ENCODE results near the gene KRTAP1-5. TPM values are rescaled to one million over a fixed set of nuclear protein-coding genes. Genes with fewer than 3 reads are reported as not detected.
"Not testable (repeated sequence)": the region's sequence is repeated elsewhere in the genome, so short reads cannot be mapped to it uniquely, and the experiment has no call there.

KRTAP1-5 gene
- total RNA-seq, 1 donor from 2014 or later, result not detected

DNA sequence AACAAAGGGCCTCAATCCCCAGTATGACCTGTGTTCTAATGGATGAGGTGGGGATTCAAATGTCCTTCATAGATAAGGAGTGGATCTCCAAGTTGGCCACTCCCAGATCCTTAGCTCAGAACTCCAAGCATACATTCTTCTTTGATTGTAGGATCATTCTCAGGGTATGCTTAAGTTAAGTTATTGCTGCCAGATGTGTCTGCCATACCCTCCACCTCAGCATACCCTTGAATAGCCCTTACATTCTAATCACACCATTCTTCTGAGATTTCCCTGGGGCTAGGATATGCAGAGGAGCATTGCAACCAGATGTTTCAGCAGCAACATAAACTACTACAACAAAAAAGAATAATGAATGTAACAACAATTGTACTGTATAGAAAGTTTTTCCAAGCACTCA is 40.3 kb upstream of the KRTAP1-5 start:
- TF ChIP-seq, protein P1, sequence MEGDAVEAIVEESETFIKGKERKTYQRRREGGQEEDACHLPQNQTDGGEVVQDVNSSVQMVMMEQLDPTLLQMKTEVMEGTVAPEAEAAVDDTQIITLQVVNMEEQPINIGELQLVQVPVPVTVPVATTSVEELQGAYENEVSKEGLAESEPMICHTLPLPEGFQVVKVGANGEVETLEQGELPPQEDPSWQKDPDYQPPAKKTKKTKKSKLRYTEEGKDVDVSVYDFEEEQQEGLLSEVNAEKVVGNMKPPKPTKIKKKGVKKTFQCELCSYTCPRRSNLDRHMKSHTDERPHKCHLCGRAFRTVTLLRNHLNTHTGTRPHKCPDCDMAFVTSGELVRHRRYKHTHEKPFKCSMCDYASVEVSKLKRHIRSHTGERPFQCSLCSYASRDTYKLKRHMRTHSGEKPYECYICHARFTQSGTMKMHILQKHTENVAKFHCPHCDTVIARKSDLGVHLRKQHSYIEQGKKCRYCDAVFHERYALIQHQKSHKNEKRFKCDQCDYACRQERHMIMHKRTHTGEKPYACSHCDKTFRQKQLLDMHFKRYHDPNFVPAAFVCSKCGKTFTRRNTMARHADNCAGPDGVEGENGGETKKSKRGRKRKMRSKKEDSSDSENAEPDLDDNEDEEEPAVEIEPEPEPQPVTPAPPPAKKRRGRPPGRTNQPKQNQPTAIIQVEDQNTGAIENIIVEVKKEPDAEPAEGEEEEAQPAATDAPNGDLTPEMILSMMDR (IDR thresholded peaks at IDR 0.05), result no peak
- H3K27me3 ChIP-seq (ENCODE audit: low read depth), result peaks cover under 1% of the 10 kb centered on the region
- H3K4me3 ChIP-seq, result no peak overlapping the region
- H3K9me3 ChIP-seq, result no peaks in the 10 kb centered on the region
- ATAC-seq (no peak), DNase-seq (no peak)
- H3K36me3 ChIP-seq, result no peaks in the 10 kb centered on the region
- intact Hi-C loops (cut with DNase I), result no loop called here
- no peaks in the 10 kb centered on the region for H3K4me1 ChIP-seq
- H3K27ac ChIP-seq, result no peak overlapping the region

DNA sequence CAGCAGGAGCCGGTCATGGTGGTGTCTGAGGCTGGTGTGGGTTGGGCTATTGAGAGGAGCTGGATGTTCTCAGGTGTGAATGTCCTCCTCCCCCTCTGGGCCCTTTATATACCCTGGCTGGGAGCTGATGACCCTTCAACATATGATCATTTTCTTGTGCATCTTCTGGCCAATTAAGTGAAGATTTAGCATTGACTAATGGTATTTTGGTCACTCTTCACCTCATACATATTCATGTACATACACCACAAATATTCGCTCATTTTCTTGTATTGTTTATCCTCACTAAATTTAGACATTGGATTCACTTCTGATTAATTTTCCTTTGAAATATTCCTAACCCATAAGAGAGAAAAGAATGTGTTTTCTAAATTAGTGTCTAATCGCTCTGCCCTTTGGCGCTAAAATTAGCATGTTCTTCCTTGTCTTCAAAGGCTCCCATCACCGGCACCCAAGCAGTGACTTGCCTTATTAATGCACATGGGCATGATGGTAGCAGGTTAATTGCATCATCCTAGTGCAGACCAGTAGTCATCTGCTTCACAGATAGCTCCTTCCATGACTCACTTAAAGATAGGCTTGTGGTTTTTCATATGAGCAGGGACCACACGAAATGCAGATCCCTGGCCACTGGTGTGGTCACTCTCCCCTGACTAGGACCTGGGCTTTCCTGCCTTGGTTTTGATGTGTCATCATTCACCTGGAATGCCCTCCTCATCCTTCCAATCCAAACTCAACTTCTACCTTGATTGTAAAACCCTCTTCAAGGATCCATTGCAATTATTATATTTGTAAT is 39.0 kb upstream of the KRTAP1-5 start, which contains the start of gene KRTAP2-4:
TSS of gene KRTAP2-4 (minus strand) at position 51 of the 796 bp plus-strand sequence. CDS start at position 17, 34 bp downstream.
- TF ChIP-seq, protein P1 (IDR thresholded peaks at IDR 0.05), result no peak
- Histone ChIP-seq H3K9me3 (no peaks in the 10 kb centered on the region), H3K4me1 (no peaks in the 10 kb centered on the region), H3K4me3 (no peak within 1 kb of the TSS), H3K27me3 (ENCODE audit: low read depth) (peaks cover 10% of the 10 kb centered on the region), H3K36me3 (no peaks in the 10 kb centered on the region), H3K27ac (no peak within 1 kb of the TSS)
- intact Hi-C loops (cut with DNase I), result no loop called here
- DNase-seq (no peak), ATAC-seq (no peak)

DNA sequence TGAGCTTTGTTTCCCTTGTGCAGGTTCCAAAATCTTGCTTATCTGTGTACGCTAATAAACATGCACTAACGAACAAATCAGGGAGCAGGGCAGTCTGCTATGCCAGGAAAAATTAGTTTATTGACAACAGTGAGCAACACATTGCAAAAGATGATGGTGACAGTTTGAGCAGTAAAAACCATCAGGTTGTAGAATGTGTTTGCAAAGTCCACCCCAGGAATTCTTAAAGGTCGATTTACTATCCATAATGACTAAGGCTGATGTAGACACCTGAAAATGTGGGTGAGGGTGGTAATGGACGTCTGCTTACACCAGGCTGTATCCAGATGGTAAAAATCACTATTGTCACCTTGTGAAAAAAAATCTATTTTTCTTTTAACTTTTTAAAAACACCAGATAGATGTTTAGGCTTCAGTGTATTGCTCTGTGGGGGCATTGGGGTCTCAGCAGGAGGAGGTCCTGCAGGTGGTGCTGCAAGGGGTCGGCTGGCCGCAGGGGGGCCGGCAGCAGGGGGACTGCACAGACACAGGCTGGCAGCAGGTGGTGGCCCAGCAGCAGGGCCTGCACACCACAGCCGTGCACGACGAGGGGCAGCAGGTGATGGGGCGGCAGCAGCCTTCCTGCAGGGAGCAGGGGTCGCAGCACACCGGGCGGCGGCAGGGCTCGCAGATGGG is 38.1 kb upstream of the KRTAP1-5 start:
- H3K27ac ChIP-seq; H3K4me3 ChIP-seq; H3K9me3 ChIP-seq; intact Hi-C loops (cut with DNase I); ATAC-seq; DNase-seq; H3K36me3 ChIP-seq; H3K4me1 ChIP-seq: not testable (repeated sequence)
- H3K27me3 ChIP-seq (ENCODE audit: low read depth), result peaks cover 16% of the 10 kb centered on the region

DNA sequence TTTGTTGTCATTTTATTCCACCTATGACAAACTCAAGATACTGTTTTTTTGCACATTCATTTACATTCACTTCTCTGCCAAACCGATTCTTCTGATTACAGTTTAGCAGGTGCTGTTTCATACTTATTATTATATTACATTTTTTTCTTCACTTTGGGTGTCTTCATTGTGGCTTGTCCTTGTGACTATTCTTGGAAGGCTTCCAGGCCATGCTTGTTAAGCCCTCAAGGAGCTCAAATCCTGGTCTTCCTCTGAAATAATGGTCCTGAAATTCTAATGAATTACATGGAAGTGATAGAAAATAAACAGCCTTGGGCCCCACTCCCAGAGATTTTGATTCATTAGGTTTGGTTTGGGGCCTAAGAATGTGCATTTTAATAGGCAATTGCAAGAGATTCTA is 37.3 kb upstream of the KRTAP1-5 start:
- Histone ChIP-seq H3K4me3 (no peak overlapping the region), H3K4me1 (no peaks in the 10 kb centered on the region), H3K36me3 (no peaks in the 10 kb centered on the region), H3K27me3 (ENCODE audit: low read depth) (peaks cover 19% of the 10 kb centered on the region), H3K27ac (no peak overlapping the region), H3K9me3 (no peaks in the 10 kb centered on the region)
- intact Hi-C loops (cut with DNase I), result no loop called here
- TF ChIP-seq, protein P1 (IDR thresholded peaks at IDR 0.05), result no peak
- no peak for DNase-seq
- ATAC-seq, result no peak

DNA sequence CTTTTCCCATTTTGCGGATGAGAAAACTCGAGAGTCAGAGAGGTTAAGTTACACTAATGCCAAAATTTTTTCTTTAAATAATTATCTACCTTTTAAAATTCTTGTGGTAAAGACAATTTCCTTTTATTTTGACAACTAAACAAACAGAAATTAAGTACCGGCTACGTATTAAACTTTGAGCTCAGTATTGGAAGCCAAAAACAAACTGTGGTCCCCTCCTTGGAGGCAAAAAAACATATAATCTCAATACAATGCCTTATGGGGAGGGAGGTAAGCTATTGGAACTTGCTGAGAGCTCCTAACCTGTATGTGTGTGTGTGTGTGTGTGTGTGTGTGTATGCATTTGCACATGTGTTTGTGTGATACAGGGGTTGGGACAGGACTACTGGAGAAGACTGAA is 36.4 kb upstream of the KRTAP1-5 start:
- H3K27me3 ChIP-seq (ENCODE audit: low read depth), result peaks cover 27% of the 10 kb centered on the region
- no peaks in the 10 kb centered on the region for H3K4me1 ChIP-seq
- no peaks in the 10 kb centered on the region for H3K36me3 ChIP-seq
- no peak overlapping the region for H3K27ac ChIP-seq
- H3K9me3 ChIP-seq, result no peaks in the 10 kb centered on the region
- intact Hi-C loops (cut with DNase I), result no loop called here
- ATAC-seq, result no peak
- no peak for DNase-seq
- no peak overlapping the region for H3K4me3 ChIP-seq
- TF ChIP-seq, protein P1 (IDR thresholded peaks at IDR 0.05), result no peak

DNA sequence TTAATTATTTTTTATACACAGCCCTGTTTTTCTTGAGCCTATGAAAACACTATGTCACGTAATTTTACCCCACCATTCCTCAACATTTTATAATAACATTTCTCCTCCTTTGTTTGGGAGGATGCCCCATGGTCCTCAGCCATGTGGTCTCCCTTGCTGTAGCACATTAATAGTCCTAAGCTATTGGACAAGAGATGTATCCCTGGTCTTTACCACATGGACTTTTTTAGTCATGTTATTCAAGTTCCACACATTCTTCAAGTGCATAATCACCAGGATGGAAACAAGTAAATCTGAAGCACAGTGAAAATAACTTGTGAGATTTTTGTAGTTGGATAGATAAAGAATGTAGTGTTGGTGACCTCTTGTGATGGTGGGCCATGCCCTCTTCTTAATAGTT is 35.0 kb upstream of the KRTAP1-5 start:
- Histone ChIP-seq H3K36me3 (no peaks in the 10 kb centered on the region), H3K27ac (no peak overlapping the region), H3K27me3 (ENCODE audit: low read depth) (peaks cover 28% of the 10 kb centered on the region), H3K4me3 (no peak overlapping the region), H3K4me1 (no peaks in the 10 kb centered on the region), H3K9me3 (no peaks in the 10 kb centered on the region)
- TF ChIP-seq, protein P1 (IDR thresholded peaks at IDR 0.05), result no peak
- ATAC-seq (no peak), DNase-seq (no peak)
- intact Hi-C loops (cut with DNase I), result no loop called here

All from lower lobe of right lung (tissue), 2 donors.